Subcutaneous abdominal adipose tissue (tissue), 5 donors: Measurements from ENCODE around the gene KIF14.
"Not testable (repeated sequence)": the region's sequence is repeated elsewhere in the genome, so short reads cannot be mapped to it uniquely, and the experiment has no call there.

Experiments used
- H3K27ac ChIP-seq: one replicate; pipeline ENCODE4 v1.7.0; 2013; ENCODE audit warnings: low read depth, mild to moderate bottlenecking, inconsistent platforms, low read length, moderate library complexity
- H3K27me3 ChIP-seq, 5 donors: one replicate each; pipeline ENCODE4 v1.7.0; 2013; ENCODE audit warnings: low read length in 5 of 5, inconsistent platforms in 1 of 5; ENCODE audit not compliant: control insufficient read depth in 5 of 5, insufficient read depth in 4 of 5
- H3K36me3 ChIP-seq, 5 donors: one replicate each; pipeline ENCODE4 v1.7.0; 2013; ENCODE audit warnings: low read length in 5 of 5; ENCODE audit not compliant: control insufficient read depth in 5 of 5, insufficient read depth in 5 of 5
- H3K4me1 ChIP-seq, 5 donors: one replicate each; pipeline ENCODE4 v1.7.0; 2013; ENCODE audit warnings: low read length in 5 of 5, mild to moderate bottlenecking in 3 of 5, moderate library complexity in 1 of 5; ENCODE audit not compliant: control insufficient read depth in 5 of 5, insufficient read depth in 5 of 5
- H3K4me3 ChIP-seq, 5 donors: one replicate each; pipeline ENCODE4 v1.7.0; 2013; ENCODE audit warnings: low read length in 5 of 5, low read depth in 1 of 5
- H3K9ac ChIP-seq, 5 donors: one replicate each; pipeline ENCODE4 v1.7.0; 2013; ENCODE audit warnings: low read length in 5 of 5, mild to moderate bottlenecking in 4 of 5, moderate library complexity in 3 of 5
- H3K9me3 ChIP-seq, 5 donors: one replicate each; pipeline ENCODE4 v1.7.0; 2013; ENCODE audit warnings: low read length in 5 of 5; ENCODE audit not compliant: control insufficient read depth in 5 of 5
- donor health status: healthy.
- donor health status: healthy.
- donor health status: healthy.
- donor health status: healthy.
- donor health status: healthy.

KIF14 gene

GRCh38 chr1:200634261-200635122 is 13.9 kb upstream of the KIF14 start:
- Histone ChIP-seq H3K36me3 (no peaks in the 10 kb centered on the region), H3K27ac (no peak overlapping the region), H3K4me3 (no peak overlapping the region), H3K9ac (no peak overlapping the region), H3K27me3 (no peaks in the 10 kb centered on the region), H3K4me1 (no peaks in the 10 kb centered on the region), H3K9me3 (no peaks in the 10 kb centered on the region)

GRCh38 chr1:200631375-200631774 is 10.8 kb upstream of the KIF14 start:
- Histone ChIP-seq H3K27ac (no peak overlapping the region), H3K36me3 (no peaks in the 10 kb centered on the region), H3K4me1 (peaks cover 0 to 5% (median 0%) of the 10 kb centered on the region in 5 donors), H3K4me3 (no peak overlapping the region), H3K9ac (no peak overlapping the region), H3K27me3 (no peaks in the 10 kb centered on the region), H3K9me3 (no peaks in the 10 kb centered on the region)

- H3K9me3 ChIP-seq, H3K27ac ChIP-seq, H3K4me3 ChIP-seq, H3K9ac ChIP-seq, H3K4me1 ChIP-seq, H3K27me3 ChIP-seq, H3K36me3 ChIP-seq: not testable (repeated sequence)
Measured at GRCh38 chr1:200630515-200630899, 10.0 kb upstream of the KIF14 start.

GRCh38 chr1:200629876-200630514 is 9.4 kb upstream of the KIF14 start:
- peaks cover 0 to 5% (median 0%) of the 10 kb centered on the region in 5 donors for H3K4me1 ChIP-seq
- no peak overlapping the region for H3K9ac ChIP-seq
- H3K36me3 ChIP-seq: no peaks in the 10 kb centered on the region

GRCh38 chr1:200628223-200628881 is 7.8 kb upstream of the KIF14 start:
- no peaks in the 10 kb centered on the region for H3K9me3 ChIP-seq
- no peak overlapping the region for H3K4me3 ChIP-seq
- H3K9ac ChIP-seq: no peak overlapping the region
- H3K27me3 ChIP-seq: no peaks in the 10 kb centered on the region
- no peak overlapping the region for H3K27ac ChIP-seq
- H3K36me3 ChIP-seq: no peaks in the 10 kb centered on the region
- peaks cover 0 to 5% (median 0%) of the 10 kb centered on the region in 5 donors for H3K4me1 ChIP-seq

More at GRCh38 chr1:200629876-200630514, 9.4 kb upstream of the KIF14 start:
- Histone ChIP-seq H3K9me3 (no peaks in the 10 kb centered on the region), H3K27me3 (no peaks in the 10 kb centered on the region), H3K27ac (no peak overlapping the region), H3K4me3 (no peak overlapping the region)

- H3K27ac ChIP-seq: no peak overlapping the region
- H3K9me3 ChIP-seq: no peaks in the 10 kb centered on the region
- peaks cover 0 to 5% (median 0%) of the 10 kb centered on the region in 5 donors for H3K4me1 ChIP-seq
- H3K4me3 ChIP-seq: no peak overlapping the region
- no peak overlapping the region for H3K9ac ChIP-seq
- H3K36me3 ChIP-seq: no peaks in the 10 kb centered on the region
- no peaks in the 10 kb centered on the region for H3K27me3 ChIP-seq
Measured at GRCh38 chr1:200627575-200628222, 7.1 kb upstream of the KIF14 start.

GRCh38 chr1:200626853-200627534 is 6.4 kb upstream of the KIF14 start:
- H3K27ac ChIP-seq: no peak overlapping the region
- no peak overlapping the region for H3K9ac ChIP-seq
- H3K9me3 ChIP-seq: no peaks in the 10 kb centered on the region
- H3K36me3 ChIP-seq: no peaks in the 10 kb centered on the region
- peaks cover 0 to 5% (median 0%) of the 10 kb centered on the region in 5 donors for H3K4me1 ChIP-seq
- no peak overlapping the region for H3K4me3 ChIP-seq
- H3K27me3 ChIP-seq: no peaks in the 10 kb centered on the region

- Histone ChIP-seq H3K27me3 (no peaks in the 10 kb centered on the region), H3K36me3 (no peaks in the 10 kb centered on the region), H3K27ac (no peak overlapping the region), H3K9ac (no peak overlapping the region), H3K9me3 (no peaks in the 10 kb centered on the region), H3K4me3 (no peak overlapping the region), H3K4me1 (peaks cover 0 to 15% (median 9%) of the 10 kb centered on the region in 5 donors)
Measured at GRCh38 chr1:200625381-200625824, 4.9 kb upstream of the KIF14 start.

GRCh38 chr1:200624679-200625335 is 4.3 kb upstream of the KIF14 start:
- no peaks in the 10 kb centered on the region for H3K36me3 ChIP-seq
- H3K9ac ChIP-seq: no peak overlapping the region
- H3K27ac ChIP-seq: no peak overlapping the region
- H3K27me3 ChIP-seq: no peaks in the 10 kb centered on the region
- peaks cover 0 to 20% (median 14%) of the 10 kb centered on the region in 5 donors for H3K4me1 ChIP-seq
- H3K4me3 ChIP-seq: no peak overlapping the region
- H3K9me3 ChIP-seq: no peaks in the 10 kb centered on the region
